NK-92 (cell line): ENCODE data around the gene COL9A3.

ENCODE experiments used
- DNase-seq: peaks from one replicate; lab custom pipeline; 2025; ENCODE audit not compliant: unreplicated experiment; lab: John Stamatoyannopoulos, UW

COL9A3 gene

DNA sequence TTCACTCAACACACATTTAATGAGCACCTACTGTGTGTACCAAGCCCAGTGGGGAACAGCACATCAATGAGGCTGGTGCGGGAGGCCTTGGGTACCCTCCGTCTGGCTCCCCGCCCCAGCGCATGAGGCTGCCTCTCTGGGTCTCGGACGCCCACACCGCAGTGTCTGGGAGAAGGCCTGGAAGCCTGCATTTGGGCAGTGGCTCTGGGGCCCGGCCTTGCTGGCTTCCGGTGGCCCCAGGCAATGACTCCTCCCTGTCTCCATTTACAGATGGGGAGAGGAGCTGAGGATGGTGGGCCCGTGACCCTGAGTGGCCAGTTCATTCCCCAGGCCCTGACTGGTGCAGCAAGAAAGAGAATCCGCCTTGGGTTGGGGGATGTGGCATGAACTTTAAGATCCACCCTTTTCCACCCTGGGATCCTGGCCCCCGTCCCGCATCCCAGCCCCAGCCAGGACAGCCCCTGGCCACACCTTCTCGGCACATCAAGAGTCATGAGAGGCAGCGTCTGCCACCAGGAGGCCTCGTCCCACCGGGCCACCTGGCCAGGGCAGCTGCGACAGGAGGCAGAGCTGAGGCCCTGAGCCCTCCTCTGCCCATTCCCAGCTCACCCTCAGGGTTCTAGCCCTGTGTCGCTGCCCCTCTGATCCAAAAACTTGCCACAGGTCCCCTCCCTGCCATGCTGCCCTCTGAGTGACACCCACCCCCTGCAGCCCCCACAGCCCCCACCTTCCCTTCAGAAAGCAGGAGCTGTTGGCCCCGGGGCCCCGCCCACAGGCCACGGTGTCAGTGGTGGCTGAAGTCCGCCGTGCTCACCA lies 38.0 kb upstream of the COL9A3 start:
- no peak for DNase-seq

DNA sequence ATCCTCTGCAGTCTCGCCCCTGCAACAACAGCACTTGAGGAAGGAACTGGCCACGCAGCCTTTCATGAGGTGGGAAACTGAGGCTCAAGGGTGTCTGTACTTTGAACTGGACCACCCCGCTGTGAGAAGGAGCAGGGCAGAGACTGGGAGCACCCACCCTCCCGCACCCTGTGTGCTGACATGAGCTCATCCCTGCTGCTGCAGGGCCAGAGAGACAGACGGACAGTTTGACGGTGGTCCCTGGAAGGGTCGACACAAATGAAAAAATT lies 37.5 kb upstream of the COL9A3 start:
- DNase-seq = no peak

DNA sequence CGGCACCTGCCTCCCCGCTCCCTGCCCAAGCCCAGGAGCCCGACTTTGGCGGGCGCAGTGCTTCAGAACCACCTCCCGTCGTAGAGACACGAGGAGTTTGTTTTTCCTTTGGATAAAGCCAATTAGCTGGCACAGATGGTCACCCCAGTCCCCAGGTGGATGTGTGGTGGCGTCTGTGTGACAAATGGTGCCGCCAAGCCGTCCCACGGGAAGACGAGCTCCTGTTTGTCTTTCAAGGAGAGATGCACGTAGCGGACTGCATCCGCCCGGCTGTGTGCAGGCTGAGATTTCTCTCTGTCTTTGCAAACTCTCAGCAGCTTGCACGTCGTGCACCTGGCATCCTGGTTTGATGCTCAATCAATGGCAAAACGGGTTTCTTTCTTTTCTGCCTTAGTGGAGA lies 36.6 kb upstream of the COL9A3 start:
- no peak for DNase-seq

DNA sequence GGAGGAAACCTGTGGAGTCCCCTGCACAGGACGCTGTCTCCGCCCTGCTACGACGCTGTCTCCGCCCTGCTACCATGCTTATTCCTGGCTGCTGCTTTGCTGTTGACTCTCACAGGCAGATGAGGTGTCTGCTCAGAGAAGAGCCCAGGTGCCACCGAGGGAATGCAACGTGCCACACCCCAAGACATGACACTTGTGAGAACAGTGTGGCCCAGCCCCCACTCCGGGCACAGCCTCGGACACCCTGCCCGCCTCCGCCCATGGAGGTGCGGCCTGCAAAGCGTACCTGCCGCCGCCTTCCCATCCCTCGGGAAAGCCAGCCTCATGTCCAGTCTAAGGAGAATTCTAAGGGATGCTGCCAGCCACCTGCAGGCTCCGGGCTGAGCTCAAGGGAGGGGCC lies 36.2 kb upstream of the COL9A3 start:
- DNase-seq = no peak

DNA sequence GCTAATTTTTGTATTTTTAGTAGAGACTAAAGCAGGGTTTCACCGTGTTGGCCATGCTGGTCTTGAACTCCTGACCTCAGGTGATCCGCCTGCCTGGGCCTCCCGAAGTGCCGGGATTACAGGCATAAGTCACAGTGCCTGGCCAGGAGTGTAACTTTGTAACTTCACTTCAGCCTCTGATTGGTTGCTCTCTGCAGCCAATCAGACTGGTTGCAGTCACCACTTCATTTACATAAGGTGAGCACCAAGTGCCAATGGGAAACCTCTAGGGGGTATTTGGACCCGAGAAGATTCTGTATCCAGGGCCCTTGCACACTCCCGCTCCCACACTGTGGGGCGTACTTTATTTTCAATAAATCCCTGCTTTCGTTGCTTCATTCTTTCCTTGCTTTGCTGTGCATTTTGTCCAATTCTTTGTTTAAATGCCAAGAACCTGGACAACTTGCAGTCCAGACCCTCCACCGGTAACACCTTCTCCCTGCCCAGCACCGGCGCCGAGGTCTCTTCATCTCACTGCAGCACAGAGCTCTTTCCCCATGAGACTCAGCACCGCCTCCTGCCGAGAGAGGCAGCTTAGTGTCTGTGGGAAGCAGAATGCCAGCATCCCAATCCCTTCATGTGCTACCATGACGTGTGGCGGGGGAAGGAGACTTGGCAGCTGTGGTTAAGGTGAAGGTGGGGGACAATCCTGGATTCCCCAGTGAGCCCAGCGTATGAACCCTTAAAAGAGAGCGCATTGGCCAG lies 34.5 kb upstream of the COL9A3 start:
- no peak for DNase-seq

DNA sequence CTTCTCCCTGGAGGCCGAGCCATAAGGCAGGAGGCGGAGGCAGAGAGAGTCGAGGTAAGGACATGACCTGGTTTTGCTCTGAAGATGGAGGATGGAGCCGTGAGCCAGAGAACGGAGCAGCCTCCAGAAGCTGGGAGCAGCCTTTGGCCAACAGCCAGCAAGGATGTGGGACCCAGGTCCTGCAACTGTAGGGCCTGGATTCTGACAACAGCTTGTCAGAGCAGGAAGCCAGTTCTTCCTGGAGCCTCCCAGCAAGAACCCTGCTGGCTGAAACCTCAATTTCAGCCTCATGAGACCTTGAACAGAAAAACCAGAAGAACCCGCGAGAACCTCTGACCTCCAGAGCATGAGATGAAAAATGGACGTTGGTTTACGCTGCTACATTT lies 34.0 kb upstream of the COL9A3 start:
- DNase-seq = no peak

DNA sequence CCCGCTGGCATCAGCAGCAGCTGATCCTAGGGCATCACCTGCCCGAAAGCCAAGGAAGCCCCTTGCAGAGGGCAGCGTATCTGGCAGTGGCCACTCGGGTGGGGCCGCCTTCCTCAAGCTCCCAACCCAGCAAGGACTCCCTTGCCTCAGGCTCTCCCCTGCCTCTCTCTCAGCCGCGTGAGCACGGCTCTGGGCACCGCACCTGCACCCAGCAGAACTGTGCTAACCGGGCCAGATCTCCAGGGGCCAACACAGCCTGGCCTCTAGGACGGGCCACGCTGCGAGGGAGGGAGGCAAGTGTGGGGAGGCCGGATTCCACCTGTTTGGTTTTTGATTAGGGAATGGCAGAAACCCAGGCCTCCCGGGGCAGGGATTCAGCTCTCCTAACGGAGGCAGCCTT lies 32.4 kb upstream of the COL9A3 start:
- DNase-seq = no peak

DNA sequence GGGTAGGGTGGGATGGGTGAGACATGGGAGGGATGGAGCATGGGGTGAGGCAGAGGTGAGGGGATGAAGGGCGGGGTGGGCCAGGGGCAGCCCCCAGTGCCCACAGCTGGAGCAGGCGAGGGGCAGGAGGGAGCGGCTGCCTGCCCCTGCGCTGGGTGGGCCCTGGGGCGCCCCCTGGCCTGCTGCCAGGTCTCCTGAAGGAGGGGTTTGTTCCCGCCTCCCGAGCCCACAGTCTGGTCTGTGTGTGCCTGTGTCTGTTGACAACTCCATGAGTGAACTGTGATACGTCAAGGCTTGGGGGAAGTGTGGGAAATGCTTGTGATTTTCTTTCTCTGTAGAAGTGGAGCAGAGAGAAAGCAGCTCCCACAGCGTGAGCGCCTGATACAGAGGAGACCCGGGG lies 31.5 kb upstream of the COL9A3 start:
- DNase-seq = no peak

DNA sequence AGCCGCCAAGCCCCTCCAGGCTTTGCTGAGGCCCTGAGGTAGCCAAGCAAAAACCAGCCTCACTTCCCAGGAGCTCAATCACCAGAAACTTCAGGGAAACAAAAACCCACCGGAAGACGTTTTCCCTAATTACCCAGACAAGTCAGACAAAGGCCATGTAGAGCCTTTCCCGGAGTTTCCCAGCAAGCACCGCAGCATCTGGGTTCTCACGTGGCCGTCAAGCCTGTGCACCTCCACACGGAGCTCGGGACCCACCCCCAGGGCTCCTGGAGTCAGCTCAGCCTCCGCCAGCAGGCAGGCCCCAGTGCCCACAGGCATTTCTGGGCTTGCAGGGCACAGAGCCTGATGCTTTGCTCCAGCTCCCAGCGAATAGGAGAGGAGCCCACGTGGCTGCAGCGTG lies 30.7 kb upstream of the COL9A3 start:
- DNase-seq = no peak

DNA sequence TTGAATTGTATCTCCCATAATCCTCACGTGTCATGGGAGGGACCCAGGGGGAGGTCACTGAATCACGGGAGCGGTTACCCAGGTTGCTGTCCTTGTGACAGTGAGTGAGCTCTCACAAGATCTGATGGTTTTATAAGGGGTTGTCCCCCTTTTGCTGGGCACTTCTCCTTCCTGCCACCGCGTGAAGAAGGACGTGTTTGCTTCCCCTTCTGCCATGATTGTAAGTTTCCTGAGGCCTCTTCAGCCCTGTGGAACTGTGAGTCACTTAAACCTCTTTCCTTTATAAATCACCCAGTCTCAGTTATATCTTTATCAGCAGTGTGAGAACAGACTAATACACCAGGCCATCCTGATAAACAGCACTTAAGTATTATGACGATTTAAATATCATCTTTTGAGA lies 29.5 kb upstream of the COL9A3 start:
- DNase-seq = no peak

DNA sequence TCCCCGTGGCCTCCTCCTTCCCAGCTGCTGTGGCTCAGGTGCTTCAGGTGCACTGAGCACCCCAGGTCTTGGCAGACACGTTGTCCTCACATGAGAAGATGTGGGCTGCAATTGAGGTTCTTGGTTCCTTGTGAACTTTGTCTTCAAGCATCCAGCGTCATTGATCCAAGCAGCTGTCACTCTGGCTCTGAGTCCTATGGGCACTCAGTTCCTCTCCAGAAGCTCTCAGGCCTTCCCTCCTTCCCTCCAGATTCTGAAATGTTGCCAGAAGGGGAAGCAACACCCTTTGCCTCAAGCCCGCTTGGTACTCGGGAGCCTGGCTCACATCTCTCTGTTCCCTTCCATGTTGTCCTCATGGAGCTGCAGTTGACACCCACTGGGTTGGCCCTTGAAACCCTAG lies 29.0 kb upstream of the COL9A3 start:
- DNase-seq = no peak

DNA sequence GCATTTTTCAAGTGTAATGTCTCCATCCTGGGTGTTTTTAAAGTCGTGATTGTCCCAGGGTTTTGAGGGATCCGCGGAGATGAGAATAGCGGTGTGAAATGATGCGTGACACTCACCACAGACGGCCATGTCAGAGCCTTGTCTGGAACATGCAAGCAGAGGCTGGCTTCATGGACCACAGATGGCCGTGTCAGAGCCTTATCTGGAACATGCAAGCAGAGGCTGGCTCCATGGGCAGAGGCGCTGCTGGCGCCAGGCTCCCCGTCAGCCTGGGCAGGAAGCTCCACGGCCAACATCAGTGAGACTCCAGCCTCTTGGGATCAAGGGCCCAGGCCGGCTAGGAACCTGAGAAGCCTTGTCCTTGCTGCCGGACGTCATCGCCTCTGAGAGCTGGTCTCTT lies 28.2 kb upstream of the COL9A3 start:
- DNase-seq = no peak

DNA sequence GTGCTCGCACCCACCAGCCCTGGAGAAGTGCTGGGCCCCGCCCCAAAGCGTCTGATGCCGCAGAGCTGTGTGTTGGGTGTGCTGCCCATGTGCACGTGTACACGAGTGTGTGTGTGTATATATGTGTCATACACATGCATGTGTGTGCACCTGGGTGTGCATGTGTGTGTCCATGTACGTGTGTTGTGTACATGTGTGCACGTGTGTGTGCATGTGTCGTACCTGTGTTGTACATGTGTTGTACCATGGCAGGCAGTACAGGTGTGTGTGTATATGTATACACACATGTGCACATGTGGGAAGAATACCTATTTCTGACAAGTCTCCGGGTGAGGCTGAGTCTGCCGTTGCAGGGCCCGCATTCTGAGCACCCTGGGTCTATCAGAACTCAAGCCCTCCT lies 26.8 kb upstream of the COL9A3 start:
- DNase-seq = no peak

DNA sequence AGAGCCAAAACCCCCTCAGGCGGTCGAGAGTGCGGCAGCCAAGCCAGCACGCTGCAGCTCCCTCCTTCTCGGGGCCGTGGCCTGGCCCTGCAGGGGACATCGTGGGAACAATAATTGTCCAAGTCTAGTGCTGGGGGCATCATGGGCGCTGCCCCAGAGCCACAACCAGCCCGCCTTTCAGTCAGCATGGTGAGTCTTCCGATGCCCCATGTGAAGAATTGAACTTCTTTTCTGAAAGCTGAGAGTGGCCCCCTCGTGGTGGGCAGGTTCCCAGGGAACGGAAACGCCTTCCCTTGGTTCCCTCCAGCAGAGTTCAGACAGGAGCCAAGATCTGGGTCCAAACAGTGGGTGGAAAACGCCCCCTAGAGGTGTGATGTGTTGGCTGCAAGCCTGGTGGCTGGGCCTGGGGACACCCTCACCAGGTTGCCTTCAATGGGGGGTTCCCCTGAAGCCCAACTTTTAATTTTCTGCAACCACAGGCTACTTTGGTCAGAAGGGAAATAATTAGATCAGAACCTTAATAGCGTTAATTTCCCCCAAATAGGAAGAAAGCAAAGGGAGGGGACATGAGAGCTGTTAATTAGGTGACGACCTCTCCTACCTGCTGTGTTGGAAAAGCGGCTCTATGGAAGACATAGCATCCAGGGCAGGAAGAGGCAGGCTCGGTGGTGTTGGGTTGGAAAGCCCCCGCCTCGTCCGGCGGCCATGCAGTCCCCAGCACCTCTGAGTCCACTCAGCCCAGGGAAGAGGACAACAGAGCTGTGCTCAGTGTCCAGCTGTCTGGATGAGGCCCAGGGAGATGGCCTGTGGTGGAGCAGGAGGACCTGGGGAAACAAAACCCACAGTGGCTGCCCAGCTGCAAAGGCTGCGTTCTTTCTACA lies 25.3 kb upstream of the COL9A3 start:
- DNase-seq = no peak

DNA sequence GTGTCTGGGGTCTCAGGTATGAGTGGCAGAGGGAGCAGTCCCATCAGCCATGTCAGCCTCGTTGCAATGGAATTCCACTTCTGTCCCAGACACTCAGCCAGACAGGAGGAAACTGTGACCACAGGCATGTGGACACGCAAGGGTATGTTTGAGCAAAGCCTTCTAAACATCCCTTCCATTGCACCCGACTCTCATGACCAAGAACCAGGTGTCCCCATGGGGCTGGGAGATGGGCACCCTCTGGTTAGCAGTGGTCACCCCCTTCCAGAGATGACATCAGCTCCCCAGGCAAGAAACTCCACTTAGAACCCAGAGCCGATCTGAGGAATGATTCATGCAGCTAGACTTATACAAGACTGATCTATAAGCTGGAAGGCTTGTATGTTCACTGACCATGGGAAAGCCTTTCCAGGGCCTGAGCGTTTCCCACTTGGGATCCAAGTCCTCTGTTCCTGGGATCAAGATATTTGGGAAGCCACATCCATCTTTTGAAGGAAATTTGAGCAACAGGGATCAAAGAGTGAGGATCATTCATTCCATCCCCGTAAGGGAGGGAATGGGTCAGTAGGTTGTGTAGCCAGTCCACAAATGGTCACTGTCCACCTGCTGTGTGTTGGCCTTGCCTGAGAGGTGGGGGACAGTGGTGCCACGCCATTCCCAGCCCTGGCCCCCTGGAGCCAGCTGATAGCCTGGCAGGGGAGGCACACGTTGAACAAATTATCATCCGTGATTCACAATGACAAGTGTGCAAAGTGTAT lies 24.5 kb upstream of the COL9A3 start:
- no peak for DNase-seq

DNA sequence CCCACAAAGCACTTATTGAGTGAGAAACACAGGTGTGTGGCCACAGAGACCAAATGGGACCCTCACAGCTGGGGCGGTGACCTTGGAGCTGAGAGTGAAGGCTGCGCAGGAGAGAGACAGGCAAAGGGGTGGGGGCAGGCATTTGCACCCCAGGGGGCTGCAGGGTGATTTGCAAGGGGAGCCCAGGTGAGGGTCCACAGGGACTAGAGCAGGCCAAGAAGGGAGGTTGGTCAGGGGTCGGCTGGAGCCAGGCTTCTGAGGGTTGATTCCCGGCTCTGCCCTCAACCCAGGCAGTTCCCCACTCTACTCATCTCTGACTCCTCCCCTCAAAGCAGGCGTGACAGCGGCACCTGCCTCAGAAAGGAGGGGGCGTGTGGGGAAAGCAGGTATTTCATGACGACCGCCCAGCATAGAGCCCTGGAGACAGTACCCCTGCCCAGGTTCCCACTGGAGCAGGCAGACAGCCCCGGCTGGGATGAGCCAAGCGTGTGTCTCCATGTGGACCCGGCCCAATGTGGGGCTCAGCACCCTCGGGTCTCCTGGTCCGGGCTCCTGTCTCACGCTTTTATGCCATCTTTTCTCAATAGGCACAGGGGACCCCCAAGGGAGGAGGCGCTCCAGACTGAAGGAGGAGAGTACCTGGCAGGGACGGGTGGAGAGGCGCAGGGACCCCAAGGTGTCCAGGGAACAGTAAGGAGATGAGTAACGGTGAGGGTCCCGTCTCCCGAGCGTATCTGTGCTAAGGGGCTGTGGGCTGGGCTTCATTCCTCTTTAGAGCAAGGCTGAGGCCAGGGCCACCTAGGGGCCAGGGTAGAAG lies 23.7 kb upstream of the COL9A3 start:
- DNase-seq = no peak

DNA sequence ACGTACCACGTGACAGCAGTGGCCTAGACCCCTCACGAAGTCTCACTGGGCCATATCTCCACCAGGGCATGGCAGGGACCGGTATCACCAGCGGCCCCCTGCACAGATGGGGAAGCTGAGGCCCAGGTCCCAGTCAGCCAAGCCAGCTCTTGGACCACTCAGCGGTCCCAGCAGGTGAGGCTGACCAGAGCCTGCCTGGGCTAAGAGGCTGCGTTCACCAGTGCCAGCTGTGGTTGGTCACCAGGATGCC lies 23.2 kb upstream of the COL9A3 start:
- no peak for DNase-seq

DNA sequence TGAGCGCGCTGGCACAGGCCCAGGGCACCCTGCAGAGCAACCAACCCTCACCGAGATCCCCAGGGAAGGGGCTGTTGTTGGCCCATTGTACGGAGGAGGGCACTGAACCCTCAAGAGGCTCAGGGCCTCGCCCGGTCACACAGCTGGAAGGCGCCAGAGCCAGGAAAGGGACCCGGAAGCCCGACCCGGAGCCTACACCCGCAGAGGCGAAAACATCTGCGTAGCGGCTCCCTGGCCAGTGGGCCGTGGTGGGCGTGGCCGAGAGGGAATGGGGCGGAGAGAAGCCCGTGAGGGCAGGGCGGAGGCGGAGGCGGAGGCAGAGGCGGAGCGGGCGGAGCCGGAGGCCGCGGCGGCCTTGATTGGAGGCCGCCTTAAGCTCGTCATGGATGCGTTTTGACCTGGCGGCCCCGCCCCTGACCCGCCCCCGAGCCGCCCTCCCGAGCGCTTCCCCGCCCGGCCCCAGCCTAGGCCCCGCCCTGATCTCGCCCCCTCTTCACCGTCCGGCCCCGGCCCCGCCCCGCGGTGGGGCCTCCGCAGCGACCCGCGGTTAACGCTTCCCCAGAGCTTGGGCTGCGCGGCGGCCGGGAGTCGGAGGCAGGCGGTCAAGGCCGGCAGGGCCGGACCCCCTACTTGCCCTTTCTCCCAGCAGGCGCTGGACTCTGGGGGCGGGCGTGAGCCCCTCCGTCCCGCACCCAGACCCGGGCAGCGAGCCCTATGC lies 22.7 kb upstream of the COL9A3 start:
- no peak for DNase-seq

DNA sequence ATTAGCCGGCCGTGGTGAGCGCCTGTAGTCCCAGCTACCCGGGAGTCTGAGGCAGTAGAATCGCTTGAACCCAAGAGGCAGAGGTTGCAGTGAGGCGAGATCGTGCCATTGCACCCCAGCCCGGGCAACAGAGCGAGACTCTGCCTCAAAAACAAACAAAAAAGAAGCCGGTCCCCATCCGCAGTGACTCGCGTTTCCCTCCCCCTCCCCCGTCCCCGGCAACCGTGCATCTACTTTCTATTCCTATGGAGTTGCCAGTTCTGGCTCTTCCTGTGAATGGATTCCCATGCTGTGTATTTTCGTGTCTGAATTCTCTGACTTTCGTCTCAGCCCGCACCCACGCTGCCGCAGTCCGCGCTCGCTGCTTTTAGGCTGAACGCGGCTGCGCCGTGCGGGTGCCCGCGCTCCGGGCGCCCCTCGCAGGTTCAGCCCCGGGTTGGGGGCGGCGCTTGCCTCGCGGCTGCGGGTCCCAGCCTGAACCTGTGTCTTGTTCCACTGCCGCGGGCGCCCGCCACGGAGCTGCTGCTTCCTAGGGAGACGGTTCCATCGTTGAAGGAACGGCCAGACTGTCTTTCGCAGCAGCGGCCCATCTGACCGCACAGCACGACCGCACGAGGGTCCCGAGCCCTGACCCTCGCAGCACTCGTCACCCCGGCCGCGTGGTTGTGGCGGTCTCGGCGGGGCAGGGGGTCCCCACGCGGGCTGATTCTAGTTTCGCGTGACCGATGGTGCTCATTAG lies 21.7 kb upstream of the COL9A3 start:
- no peak for DNase-seq
